ENCODE data around the gene STAB1. TPM values are rescaled to one million over a fixed set of nuclear protein-coding genes. Genes with fewer than 3 reads are reported as not detected.

The STAB1 gene
- polyA plus RNA-seq, 2 of the 4 experiments (the other 2 are of a cell fraction), result not detected

DNA sequence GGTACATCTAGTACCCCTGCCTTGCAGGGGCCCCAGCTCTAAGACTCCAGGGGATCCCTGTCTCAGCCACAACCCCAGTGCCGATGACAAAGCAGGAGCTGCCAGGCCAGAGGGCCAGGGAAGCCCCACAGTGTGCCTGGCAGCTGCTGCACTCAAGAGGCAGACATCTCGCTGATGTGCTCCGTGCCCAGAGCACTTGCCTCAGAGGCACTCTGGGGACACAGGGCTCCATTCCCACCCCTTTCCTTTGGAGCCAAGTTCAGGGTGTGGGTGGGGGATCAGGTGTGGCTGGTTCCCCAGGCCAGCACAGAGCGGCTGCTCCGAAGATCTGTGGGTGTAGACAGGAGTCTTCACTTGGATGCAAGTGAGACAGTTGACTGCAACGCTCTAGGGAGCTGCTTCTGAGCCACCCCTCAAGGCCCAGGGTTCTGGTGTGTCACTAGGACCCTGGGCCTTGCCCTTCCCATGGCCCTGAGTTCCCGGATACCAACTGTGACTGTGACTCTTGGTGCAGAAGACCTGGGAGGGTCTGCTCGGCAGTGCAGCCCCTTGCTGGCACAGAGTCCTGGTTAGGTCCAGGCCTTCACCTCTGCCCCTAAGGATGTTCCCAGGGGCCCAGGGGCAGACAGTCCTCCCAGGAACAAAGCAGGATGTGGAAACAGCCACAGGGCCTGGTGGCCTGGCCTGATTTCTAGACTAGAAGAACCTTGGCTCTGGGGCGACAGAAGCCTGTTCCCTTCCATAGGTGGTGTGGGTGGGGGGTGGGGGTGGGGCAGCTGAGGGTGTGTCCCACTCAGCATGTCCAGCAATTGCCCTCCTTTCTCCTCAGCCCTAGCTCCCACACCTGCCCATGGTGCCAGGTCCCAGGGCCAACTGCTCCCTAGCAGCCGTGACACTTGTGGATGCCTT lies 36.0 kb downstream of the STAB1 start:
- Histone ChIP-seq H3K27ac (no peak overlapping the region), H3K9me3 (no peaks in the 10 kb centered on the region), H3K4me3 (no peak overlapping the region), H3K4me2 (no peak overlapping the region), H3K4me1 (peaks cover 17% of the 10 kb centered on the region)
- WGBS (ENCODE audit: missing lambda C conversion rate), result 97% methylated on average over 4 of the region's 10 CpGs
- FAIRE-seq, result no peak
- no peak for ATAC-seq
- ChIA-PET CTCF (interaction anchor here (0.9 kb wide), 1 partner anchor 59 kb away, joined by 3 read pairs; no protein-coding TSS in a partner anchor), POLR2A (no interaction called here)
- no peak for DNase-seq (ENCODE audit: low read depth in 1 of 2, low spot score in 1 of 2)
- TF ChIP-seq HOXA7 (CRISPR knock-in tag; IDR thresholded peaks at IDR 0.05), result no peak
- no peak for TF ChIP-seq NR3C1 (IDR thresholded peaks at IDR 0.05)
- no peak for TF ChIP-seq JUNB (IDR thresholded peaks at IDR 0.05)
- no peak for TF ChIP-seq TFCP2L1 (CRISPR knock-in tag; IDR thresholded peaks at IDR 0.05)
- TF ChIP-seq CHD2 (IDR thresholded peaks at IDR 0.05; ENCODE audit: low read length, partially characterized antibody), result no peak
- TF ChIP-seq EHMT2 (IDR thresholded peaks at IDR 0.05; ENCODE audit: low read depth), result no peak
- TF ChIP-seq HOXB5 (CRISPR knock-in tag; IDR thresholded peaks at IDR 0.05), result no peak
- TF ChIP-seq NFE2L2 (conservative IDR thresholded peaks at IDR 0.05; ENCODE audit: low read length), result no peak
- TF ChIP-seq FOSL2 (IDR thresholded peaks at IDR 0.05), result no peak
- TF ChIP-seq FOSL2 (CRISPR knock-in tag; IDR thresholded peaks at IDR 0.05), result no peak
- no peak for TF ChIP-seq BHLHE40 (IDR thresholded peaks at IDR 0.05; ENCODE audit: low read depth, low read length)
- no peak for TF ChIP-seq RAD21 (conservative IDR thresholded peaks at IDR 0.05 in 1 of 2, IDR thresholded peaks at IDR 0.05 in 1 of 2)
- no peak for TF ChIP-seq NPAS2 (CRISPR knock-in tag; IDR thresholded peaks at IDR 0.05; ENCODE audit: borderline replicate concordance)
- TF ChIP-seq EHF (CRISPR knock-in tag; IDR thresholded peaks at IDR 0.05), result no peak
- TF ChIP-seq RNF2 (IDR thresholded peaks at IDR 0.05; ENCODE audit: borderline replicate concordance, low read depth), result no peak
- TF ChIP-seq EP300 (IDR thresholded peaks at IDR 0.05), result no peak

DNA sequence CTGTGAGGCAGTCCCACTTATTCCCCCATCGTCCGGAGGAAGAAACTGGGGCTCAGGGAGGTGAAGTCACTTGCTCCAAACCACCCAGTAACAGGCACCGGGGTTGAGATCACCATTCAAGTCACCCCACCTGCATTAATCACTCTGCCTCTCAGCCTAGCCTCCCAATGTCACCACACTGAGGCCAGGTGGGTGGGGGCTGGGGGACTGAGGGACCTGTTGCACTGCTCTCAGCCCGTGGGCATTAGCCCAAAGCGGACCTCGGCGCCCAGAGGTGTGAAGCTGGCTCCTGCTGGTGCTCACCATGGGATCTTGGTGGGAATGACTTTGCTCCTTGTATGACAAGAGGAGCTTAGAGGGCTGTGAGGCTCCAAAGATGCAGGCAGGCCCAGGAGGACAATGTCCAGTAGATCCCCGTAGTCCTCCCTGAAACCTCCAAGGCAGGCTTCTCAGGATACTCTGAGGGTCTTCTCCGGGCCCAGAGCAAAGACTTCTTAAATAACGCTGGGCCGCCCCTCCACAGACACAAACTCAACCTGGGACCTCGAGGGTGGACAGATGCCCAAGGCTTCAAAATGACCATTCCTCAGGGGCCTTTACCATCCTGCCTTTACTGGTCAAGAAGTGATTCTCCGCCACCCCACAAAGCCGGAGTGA lies 36.9 kb downstream of the STAB1 start:
- H3K4me1 ChIP-seq, result peaks cover 17% of the 10 kb centered on the region
- no peak overlapping the region for H3K4me3 ChIP-seq
- no peak for TF ChIP-seq NR3C1 (IDR thresholded peaks at IDR 0.05)
- TF ChIP-seq, protein P1, sequence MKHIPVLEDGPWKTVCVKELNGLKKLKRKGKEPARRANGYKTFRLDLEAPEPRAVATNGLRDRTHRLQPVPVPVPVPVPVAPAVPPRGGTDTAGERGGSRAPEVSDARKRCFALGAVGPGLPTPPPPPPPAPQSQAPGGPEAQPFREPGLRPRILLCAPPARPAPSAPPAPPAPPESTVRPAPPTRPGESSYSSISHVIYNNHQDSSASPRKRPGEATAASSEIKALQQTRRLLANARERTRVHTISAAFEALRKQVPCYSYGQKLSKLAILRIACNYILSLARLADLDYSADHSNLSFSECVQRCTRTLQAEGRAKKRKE (CRISPR knock-in tag; IDR thresholded peaks at IDR 0.05; ENCODE audit: low read depth), result no peak
- TF ChIP-seq, protein P2, sequence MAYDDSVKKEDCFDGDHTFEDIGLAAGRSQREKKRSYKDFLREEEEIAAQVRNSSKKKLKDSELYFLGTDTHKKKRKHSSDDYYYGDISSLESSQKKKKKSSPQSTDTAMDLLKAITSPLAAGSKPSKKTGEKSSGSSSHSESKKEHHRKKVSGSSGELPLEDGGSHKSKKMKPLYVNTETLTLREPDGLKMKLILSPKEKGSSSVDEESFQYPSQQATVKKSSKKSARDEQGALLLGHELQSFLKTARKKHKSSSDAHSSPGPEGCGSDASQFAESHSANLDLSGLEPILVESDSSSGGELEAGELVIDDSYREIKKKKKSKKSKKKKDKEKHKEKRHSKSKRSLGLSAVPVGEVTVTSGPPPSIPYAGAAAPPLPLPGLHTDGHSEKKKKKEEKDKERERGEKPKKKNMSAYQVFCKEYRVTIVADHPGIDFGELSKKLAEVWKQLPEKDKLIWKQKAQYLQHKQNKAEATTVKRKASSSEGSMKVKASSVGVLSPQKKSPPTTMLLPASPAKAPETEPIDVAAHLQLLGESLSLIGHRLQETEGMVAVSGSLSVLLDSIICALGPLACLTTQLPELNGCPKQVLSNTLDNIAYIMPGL (CRISPR knock-in tag; IDR thresholded peaks at IDR 0.05; ENCODE audit: borderline replicate concordance), result no peak
- no peak for TF ChIP-seq CBX8 (IDR thresholded peaks at IDR 0.05)
- no peak for TF ChIP-seq CHD2 (IDR thresholded peaks at IDR 0.05; ENCODE audit: low read length, partially characterized antibody)
- no peak for TF ChIP-seq JUN (IDR thresholded peaks at IDR 0.05)
- TF ChIP-seq KDM1A (IDR thresholded peaks at IDR 0.05; ENCODE audit: low read depth), result no peak
- TF ChIP-seq, protein P3, sequence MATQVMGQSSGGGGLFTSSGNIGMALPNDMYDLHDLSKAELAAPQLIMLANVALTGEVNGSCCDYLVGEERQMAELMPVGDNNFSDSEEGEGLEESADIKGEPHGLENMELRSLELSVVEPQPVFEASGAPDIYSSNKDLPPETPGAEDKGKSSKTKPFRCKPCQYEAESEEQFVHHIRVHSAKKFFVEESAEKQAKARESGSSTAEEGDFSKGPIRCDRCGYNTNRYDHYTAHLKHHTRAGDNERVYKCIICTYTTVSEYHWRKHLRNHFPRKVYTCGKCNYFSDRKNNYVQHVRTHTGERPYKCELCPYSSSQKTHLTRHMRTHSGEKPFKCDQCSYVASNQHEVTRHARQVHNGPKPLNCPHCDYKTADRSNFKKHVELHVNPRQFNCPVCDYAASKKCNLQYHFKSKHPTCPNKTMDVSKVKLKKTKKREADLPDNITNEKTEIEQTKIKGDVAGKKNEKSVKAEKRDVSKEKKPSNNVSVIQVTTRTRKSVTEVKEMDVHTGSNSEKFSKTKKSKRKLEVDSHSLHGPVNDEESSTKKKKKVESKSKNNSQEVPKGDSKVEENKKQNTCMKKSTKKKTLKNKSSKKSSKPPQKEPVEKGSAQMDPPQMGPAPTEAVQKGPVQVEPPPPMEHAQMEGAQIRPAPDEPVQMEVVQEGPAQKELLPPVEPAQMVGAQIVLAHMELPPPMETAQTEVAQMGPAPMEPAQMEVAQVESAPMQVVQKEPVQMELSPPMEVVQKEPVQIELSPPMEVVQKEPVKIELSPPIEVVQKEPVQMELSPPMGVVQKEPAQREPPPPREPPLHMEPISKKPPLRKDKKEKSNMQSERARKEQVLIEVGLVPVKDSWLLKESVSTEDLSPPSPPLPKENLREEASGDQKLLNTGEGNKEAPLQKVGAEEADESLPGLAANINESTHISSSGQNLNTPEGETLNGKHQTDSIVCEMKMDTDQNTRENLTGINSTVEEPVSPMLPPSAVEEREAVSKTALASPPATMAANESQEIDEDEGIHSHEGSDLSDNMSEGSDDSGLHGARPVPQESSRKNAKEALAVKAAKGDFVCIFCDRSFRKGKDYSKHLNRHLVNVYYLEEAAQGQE (IDR thresholded peaks at IDR 0.05), result no peak
- no peak for TF ChIP-seq FOSL2 (IDR thresholded peaks at IDR 0.05)
- no peak for TF ChIP-seq FOSL2 (CRISPR knock-in tag; IDR thresholded peaks at IDR 0.05)
- H3K9me3 ChIP-seq, result no peaks in the 10 kb centered on the region
- peak overlapping the region in 1 of 2 experiments; percentile 94; a peak in 2 of 6 replicates for H3K27ac ChIP-seq
- peak overlapping the region; percentile 91 for H3K4me2 ChIP-seq
- ChIA-PET POLR2A (no interaction called here), CTCF (interaction anchor here (0.9 kb wide), 1 partner anchor 60 kb away, joined by 3 read pairs; no protein-coding TSS in a partner anchor)
- WGBS (ENCODE audit: missing lambda C conversion rate), result 88% methylated on average over 6 of the region's 14 CpGs
- FAIRE-seq (no peak), ATAC-seq (no peak), DNase-seq (ENCODE audit: low read depth in 1 of 2, low spot score in 1 of 2) (no peak)
